Ascending aorta (tissue), 2 donors: ENCODE measurements around the gene IL1RL1. TPM values are rescaled to one million over a fixed set of nuclear protein-coding genes. Genes with fewer than 3 reads are reported as not detected.

Source experiments
- DNase-seq, 2 donors: peaks; one replicate each; pipeline ENCODE4 v3.0.0-alpha.2; 2019; ENCODE audit warnings: low spot score in 2 of 2
- H3K27ac ChIP-seq, 2 donors: fragments of 200-600 bp; sonication (generic); one replicate each; pipeline ENCODE4 v1.5.1; 2016 to 2017; ENCODE audit warnings: mild to moderate bottlenecking in 1 of 2
- H3K27me3 ChIP-seq: fragments of 200-600 bp; sonication (generic); one replicate; pipeline ENCODE4 v1.5.1; 2017
- H3K36me3 ChIP-seq, 2 donors: fragments of 200-600 bp; sonication (generic); one replicate each; pipeline ENCODE4 v1.5.1; 2016
- H3K4me1 ChIP-seq, 2 donors: fragments of 200-600 bp; sonication (generic); one replicate each; pipeline ENCODE4 v1.5.1; 2016 to 2017; ENCODE audit warnings: mild to moderate bottlenecking in 1 of 2
- H3K4me3 ChIP-seq, 2 donors: fragments of 200-600 bp; sonication (generic); one replicate each; pipeline ENCODE4 v1.5.1; 2016 to 2017; ENCODE audit warnings: mild to moderate bottlenecking in 1 of 2
- H3K9me3 ChIP-seq, 2 donors: fragments of 200-600 bp; sonication (generic); one replicate each; pipeline ENCODE4 v1.5.1; 2016
- intact Hi-C: fragments of 100-400 bp; cut with DNase I; formaldehyde crosslinking; loops from one replicate; pipeline ENCODE4 v1.15.1; 2023
- total RNA-seq: library from RNA; depleted of rRNA; stranded (reverse); fragments of >200 nt; gene quantifications from one replicate; pipeline ENCODE4 v1.1.0, GENCODE V29; 2016
- TF ChIP-seq, protein P1 (sequence below), 3 experiments: fragments of 200-600 bp in 2 of 3; fragments of 450-650 bp in 1 of 3; sonication (generic) in 2 of 3; IDR thresholded peaks; one replicate each; pipeline ENCODE4 v1.5.1; 2016 to 2019; ENCODE audit warnings: antibody characterized with exemption in 3 of 3, mild to moderate bottlenecking in 1 of 3, moderate library complexity in 1 of 3

The IL1RL1 gene
- total RNA-seq, 1 donor from 2014 or later = 3.4 TPM

DNA sequence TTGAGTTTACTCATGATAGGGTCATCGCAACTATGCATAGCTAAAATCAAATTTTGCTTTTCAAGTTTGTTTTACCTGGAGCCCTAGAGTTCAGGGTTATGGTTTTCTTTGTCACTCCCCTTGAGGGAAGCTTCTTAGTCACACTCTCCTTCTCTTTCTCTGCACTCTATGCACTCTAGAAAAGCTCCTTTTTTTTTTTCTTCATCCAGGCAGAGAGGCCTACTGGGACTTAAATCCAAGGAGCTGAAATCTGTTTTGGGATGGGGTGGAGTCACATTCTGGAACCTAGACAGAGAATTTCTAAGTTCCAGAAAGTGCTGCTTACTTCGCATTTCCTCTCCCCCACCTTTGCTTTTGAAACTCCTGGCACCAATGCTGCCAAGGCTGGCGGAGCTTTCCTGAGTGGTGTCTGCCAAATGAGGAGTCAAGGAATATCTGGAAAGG lies 25.2 kb downstream of the IL1RL1 start:
- H3K4me3 ChIP-seq = no peak overlapping the region
- H3K9me3 ChIP-seq = no peaks in the 10 kb centered on the region
- intact Hi-C loops = no loop called here
- no peaks in the 10 kb centered on the region for H3K27me3 ChIP-seq
- no peaks in the 10 kb centered on the region for H3K36me3 ChIP-seq
- peaks cover 5 to 6% of the 10 kb centered on the region in 2 donors for H3K4me1 ChIP-seq
- peak overlapping the region in 1 of 2 donors; percentile 54 for H3K27ac ChIP-seq
- TF ChIP-seq, protein P1, sequence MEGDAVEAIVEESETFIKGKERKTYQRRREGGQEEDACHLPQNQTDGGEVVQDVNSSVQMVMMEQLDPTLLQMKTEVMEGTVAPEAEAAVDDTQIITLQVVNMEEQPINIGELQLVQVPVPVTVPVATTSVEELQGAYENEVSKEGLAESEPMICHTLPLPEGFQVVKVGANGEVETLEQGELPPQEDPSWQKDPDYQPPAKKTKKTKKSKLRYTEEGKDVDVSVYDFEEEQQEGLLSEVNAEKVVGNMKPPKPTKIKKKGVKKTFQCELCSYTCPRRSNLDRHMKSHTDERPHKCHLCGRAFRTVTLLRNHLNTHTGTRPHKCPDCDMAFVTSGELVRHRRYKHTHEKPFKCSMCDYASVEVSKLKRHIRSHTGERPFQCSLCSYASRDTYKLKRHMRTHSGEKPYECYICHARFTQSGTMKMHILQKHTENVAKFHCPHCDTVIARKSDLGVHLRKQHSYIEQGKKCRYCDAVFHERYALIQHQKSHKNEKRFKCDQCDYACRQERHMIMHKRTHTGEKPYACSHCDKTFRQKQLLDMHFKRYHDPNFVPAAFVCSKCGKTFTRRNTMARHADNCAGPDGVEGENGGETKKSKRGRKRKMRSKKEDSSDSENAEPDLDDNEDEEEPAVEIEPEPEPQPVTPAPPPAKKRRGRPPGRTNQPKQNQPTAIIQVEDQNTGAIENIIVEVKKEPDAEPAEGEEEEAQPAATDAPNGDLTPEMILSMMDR (IDR thresholded peaks at IDR 0.05) = no peak
- DNase-seq = no peak

DNA sequence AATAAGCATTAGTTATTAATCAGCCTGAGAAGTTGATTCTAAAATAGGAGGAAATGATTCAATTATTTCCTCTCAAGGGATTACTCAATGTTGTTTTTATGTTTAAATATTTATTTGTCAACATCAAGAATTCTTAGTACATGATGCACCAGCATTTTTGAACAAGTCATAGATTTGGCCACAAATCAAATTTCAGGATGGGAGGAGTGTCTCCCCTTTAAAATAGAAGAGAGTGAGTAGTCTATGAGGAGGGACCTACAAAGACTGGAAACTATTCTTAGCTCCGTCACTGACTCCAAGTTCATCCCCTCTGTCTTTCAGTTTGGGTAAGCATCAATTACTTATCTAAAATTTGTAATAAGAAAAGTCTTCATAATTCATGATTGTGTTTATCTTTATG lies 25.6 kb downstream of the IL1RL1 start:
- H3K4me3 ChIP-seq = no peak overlapping the region
- no peaks in the 10 kb centered on the region for H3K36me3 ChIP-seq
- TF ChIP-seq, protein P1 (IDR thresholded peaks at IDR 0.05) = no peak
- peaks cover 5 to 6% of the 10 kb centered on the region in 2 donors for H3K4me1 ChIP-seq
- intact Hi-C loops = no loop called here
- H3K27me3 ChIP-seq = no peaks in the 10 kb centered on the region
- peak overlapping the region in 1 of 2 donors; percentile 54 for H3K27ac ChIP-seq
- no peak for DNase-seq
- H3K9me3 ChIP-seq = no peaks in the 10 kb centered on the region

DNA sequence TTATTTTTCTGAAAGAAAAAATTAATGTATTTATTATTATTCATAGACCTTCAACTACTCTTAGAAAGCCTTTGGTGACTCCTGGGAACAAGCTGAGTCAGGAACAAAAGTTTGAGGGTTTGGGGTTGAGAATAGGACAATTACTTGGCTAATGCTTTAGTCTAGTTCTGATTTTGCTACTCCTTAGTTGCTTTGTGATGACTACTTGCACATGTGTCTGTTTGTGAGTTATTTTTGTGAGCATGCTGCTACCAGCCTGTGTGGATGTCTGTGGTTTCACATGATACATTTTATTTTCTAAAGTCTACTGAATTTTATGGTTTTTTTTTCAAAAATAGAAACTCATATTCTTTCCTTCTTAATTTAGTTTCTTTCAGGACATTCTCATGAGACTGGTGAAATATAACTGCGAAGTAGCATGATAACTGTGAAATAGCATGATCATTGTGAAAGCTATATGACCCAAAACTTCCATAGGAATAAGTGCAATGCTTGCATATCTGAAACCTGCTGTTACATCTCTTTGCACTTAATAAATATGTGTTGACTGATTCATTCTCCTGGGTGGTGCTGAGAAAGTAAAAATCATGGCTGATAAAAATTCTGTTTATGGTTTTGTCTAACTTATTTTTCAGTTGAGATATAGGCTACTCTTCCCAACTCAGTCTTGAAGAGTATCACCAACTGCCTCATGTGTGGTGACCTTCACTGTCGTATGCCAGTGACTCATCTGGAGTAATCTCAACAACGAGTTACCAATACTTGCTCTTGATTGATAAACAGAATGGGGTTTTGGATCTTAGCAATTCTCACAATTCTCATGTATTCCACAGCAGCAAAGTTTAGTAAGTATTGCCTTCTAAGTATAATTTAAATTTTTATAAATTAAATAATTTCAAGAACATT lies 26.4 kb downstream of the IL1RL1 start:
- TF ChIP-seq, protein P1 (IDR thresholded peaks at IDR 0.05) = no peak
- peaks cover 5 to 6% of the 10 kb centered on the region in 2 donors for H3K4me1 ChIP-seq
- no peaks in the 10 kb centered on the region for H3K36me3 ChIP-seq
- no peaks in the 10 kb centered on the region for H3K9me3 ChIP-seq
- DNase-seq = no peak
- H3K4me3 ChIP-seq = no peak overlapping the region
- H3K27ac ChIP-seq = peak overlapping the region in 1 of 2 donors; percentile 54
- intact Hi-C loops = no loop called here
- H3K27me3 ChIP-seq = no peaks in the 10 kb centered on the region

DNA sequence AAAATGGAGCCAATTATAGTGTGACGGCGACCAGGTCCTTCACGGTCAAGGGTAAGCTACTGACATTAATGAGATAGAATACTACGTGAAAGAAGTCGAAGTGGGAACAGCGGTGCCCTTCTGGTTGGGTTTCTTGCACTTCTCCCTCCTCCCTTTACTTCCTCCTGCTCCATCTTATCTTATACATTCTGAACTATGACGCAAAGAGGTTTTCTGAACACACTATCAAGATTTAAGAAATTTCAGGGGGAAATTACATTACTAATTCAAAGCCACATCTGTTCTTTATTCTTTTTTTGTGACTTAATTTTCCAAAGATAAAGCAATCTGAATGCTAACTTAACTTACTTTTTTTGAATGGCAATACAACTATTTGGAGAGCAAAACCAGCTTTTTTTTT lies 29.4 kb downstream of the IL1RL1 start:
- Histone ChIP-seq H3K4me3 (no peak overlapping the region), H3K36me3 (no peaks in the 10 kb centered on the region), H3K27me3 (no peaks in the 10 kb centered on the region), H3K9me3 (no peaks in the 10 kb centered on the region), H3K4me1 (peaks cover 4 to 11% of the 10 kb centered on the region in 2 donors), H3K27ac (no peak overlapping the region)
- no peak for DNase-seq
- TF ChIP-seq, protein P1 (IDR thresholded peaks at IDR 0.05) = no peak
- intact Hi-C loops = no loop called here

DNA sequence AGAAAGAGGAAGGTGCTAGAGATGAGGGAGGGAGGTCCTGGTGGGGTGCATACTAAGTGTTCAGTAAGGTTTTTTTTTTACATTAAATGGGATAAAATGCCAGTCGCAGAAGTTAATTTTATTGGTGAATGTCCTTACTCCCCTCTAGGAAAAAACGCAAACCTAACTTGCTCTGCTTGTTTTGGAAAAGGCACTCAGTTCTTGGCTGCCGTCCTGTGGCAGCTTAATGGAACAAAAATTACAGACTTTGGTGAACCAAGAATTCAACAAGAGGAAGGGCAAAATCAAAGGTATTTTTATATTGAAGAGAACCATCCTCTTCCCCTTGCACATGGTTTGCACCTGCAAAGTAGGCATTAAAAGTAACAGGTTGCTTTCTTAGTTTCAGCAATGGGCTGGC lies 31.5 kb downstream of the IL1RL1 start:
- intact Hi-C loops = no loop called here
- Histone ChIP-seq H3K4me1 (peaks cover 0 to 7% of the 10 kb centered on the region in 2 donors), H3K27ac (peak overlapping the region in 1 of 2 donors; percentile 38), H3K4me3 (no peak overlapping the region), H3K36me3 (no peaks in the 10 kb centered on the region), H3K27me3 (no peaks in the 10 kb centered on the region), H3K9me3 (no peaks in the 10 kb centered on the region)
- no peak for DNase-seq
- TF ChIP-seq, protein P1 (IDR thresholded peaks at IDR 0.05) = peak in 1 of 3 experiments; percentile 41
